HS-27A (cell line): ENCODE data around the gene TROAP.

ENCODE experiments used
- DNase-seq: peaks from one replicate; pipeline ENCODE4 v3.0.0-alpha.2; 2012; ENCODE audit warnings: low read depth, missing footprints

Gene TROAP

DNA sequence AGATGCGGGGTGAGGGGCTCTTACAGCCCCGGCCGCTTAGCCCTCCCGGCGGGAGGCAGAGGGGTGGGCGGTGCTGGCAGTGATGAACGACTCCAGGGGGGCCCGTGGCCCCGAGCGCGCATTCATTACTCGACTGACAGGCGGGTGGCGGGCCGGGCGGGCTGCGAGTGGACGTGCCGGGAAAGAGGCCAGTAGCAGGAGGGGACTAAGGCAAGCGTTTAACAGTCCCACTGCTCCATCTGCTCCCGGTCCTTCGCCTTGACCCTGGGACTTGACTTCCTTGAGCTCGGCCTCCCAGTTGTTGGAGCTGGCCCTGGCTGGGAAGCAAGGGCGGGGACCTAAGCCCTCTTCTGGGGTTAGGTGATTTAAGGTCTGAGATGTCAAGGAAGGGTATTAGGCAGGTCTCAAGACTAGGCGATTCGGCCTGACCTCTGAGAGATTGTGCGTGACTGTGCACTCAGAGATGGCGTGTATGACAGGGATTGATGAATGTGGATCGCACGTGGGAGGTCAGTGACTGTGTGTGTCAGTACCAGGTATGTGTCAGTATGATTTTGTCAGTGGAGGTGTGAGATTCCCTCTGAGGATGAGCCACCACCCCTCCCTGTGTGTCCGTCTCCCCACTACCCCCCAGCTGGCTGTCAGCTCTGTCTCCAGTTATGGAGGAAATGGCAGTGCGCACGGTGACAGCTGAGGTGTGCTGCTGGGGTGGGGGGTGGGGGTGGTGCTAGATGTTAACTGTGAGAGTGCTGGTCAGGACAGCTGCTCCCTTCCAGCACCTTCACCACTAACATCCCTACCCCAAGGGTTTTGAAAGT, 20.1 kb downstream of the TROAP start:
- DNase-seq = no peak

DNA sequence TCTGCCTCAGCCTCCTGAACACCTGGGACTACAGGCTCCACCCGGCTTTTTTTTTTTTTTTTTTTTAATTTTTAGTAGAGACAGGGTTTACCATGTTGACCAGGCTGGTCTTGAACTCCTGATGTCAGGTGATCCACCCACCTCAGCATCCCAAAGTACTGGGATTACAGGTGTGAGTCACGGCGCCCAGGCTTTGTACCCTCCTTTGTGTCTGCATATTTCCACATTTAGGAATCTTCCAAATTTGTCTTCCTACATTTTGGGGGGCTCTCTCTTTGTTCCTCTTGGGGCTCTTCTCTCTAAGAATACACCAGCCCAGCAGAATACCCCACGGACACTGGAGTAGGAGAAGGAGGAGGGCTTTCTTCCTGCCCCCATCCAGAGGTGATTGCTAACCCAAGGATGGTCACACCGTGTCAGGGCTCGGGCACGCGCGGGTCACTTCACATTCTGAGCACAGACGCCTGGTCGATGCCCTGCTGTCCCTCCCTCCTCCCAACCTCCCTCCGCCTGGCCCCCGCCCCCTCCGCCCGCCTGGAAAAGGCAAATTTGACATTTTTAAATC, 21.5 kb downstream of the TROAP start:
- no peak for DNase-seq

GRCh38 chr12:49345051-49345824, 22.2 kb downstream of the TROAP start:
- DNase-seq = no peak

- DNase-seq = no peak
Measured at GRCh38 chr12:49345825-49346658, 23.0 kb downstream of the TROAP start.

GRCh38 chr12:49346659-49347310, 23.7 kb downstream of the TROAP start, which contains the start of gene DNAJC22:
DNAJC22 (plus strand) TSS chr12:49346888; CDS start chr12:49348873, 1,985 bp downstream.
- DNase-seq = no peak

- no peak for DNase-seq
Measured at GRCh38 chr12:49347311-49348193, 24.5 kb downstream of the TROAP start.

GRCh38 chr12:49348781-49349180, 25.7 kb downstream of the TROAP start:
- DNase-seq = no peak

DNA sequence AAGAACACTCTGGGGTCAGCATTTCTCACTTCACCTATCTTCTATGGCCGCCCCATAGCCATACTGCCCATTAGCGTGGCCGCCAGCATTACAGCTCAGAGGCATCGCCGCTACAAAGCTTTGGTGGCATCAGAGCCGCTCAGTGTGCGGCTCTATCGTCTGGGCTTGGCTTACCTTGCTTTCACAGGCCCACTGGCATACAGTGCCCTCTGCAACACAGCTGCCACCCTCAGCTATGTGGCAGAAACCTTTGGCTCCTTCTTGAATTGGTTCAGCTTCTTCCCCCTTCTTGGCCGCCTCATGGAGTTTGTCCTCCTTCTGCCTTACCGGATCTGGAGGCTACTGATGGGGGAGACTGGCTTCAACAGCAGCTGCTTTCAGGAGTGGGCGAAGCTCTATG, 26.2 kb downstream of the TROAP start:
- DNase-seq = no peak

- no peak for DNase-seq
Measured at GRCh38 chr12:49352351-49352750, 29.3 kb downstream of the TROAP start.

GRCh38 chr12:49355913-49356312, 32.9 kb downstream of the TROAP start:
- DNase-seq = no peak

DNA sequence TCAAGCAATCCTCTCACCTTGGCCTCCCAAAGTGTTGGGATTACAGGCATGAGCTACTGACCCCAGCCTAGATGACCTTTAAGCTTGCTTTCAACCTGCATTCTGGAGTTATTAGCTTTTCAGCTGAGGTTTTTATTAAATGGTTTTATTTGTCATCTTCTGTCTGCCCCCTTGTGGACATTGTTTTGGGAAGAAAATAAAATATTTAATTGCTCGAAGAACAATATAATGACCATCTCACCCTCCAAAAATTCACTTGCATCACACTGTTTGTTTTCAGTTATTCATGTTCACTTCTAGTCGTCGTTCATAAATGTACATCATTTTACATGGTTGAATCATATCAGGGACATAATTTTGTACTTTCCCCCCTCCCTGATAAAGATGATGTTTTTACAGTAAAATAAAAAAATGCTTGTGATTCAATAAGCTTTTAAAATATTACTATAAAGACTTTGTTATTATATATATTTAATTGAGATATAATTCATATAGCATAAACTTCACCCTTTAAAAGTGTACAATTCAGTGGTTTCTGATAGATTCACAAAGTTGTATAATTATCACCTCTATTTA, 34.1 kb downstream of the TROAP start:
- no peak for DNase-seq

- DNase-seq = no peak
Measured at GRCh38 chr12:49358483-49359141, 35.6 kb downstream of the TROAP start.

DNA sequence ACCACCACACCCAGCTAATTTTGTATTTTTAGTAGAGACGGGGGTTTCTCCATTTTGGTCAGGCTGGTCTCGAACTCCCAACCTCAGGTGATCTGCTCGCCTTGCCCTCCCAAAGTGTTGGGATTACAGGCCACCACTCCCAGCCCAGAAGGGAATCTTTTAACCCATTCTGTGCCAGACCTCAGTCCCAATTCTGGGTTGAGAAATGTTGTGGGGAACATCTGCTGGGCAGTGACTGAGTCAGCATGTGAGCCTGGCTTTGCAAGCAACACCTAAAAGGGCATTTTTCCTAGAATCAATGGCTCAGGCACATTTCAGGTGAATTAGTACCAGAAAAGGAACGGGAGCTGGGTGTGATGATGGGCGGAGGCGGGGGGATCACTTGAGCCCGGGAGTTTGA, 36.6 kb downstream of the TROAP start:
- DNase-seq = no peak

DNA sequence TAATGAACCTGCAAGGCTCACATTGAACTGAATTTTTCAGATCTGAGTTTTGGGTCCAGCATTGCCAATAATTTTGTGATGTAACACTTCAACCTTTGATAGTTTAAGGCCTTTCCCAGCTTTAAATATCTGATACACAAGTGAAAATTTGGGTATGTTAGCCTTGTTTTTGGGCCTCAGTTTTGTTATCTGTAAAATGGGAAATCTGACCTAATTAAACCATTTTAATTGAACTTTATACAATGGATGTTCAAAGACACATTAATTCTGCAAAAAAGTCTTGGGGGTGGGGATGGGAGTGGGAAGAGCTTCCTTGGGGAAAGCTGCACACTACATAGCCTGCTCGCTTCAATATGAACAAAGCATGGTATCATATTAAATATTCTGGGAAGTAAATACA, 39.0 kb downstream of the TROAP start:
- no peak for DNase-seq

DNA sequence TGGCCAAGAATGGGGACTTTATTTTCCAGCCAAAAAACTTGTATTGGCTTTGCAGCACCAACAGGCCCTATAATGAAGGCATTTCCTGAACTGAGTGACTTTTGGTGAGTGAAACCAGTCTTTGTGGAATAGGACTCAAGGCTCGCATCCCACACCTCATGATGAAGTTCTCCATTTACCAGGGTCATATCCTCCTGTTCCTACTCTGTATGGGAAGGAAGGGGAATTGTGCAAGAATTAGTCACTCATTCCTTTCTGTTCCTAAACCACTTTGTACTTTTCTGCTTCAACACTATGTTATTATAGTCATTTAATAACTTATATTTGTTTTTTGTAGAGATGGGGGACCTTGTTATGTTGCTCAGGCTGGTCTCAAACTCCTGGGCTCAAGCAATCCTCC, 41.9 kb downstream of the TROAP start:
- no peak for DNase-seq

DNA sequence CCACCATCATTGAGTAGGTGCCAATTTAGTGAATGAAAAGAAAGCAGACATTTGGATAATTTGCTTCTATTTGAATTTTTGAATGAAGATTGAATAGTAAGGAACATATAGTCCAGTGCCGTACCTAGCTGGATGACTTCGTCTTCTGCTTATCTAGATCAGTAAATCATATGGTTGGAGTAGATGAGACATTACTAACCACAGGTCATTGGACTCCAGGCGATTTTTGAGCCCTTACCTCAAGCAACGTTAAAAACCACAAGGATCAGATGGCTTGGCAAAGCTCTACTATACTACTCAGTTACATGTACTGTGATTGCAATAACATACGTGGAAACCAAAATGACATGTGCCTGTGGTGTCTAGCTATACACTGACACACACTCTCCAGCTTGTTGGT, 42.5 kb downstream of the TROAP start:
- no peak for DNase-seq

DNA sequence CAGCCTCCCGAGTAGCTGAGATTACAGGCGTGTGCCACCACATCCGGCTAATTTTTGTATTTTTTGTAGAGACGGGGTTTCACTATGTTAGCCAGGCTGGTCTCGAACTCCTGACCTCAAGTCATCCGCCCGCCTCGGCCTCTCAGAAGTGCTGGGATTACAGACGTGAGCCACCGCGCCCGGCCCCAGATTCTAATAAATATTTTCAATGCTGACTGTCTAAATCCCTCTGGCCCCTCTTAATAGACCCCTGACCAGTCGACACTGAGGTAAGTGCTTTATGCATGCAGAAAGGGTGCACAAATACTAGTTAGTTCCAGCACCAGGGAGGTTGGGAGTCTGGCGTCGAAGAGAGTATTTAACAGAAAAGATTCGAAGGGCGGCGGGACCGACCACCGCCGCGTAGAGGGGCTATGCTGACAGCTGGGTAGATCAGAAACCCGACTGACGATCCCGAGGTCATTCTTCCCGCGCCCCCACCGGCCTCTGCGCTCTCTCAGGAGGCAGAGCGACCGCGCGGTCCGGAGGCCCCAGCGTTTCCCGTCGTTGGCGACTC, 43.1 kb downstream of the TROAP start:
- no peak for DNase-seq

DNA sequence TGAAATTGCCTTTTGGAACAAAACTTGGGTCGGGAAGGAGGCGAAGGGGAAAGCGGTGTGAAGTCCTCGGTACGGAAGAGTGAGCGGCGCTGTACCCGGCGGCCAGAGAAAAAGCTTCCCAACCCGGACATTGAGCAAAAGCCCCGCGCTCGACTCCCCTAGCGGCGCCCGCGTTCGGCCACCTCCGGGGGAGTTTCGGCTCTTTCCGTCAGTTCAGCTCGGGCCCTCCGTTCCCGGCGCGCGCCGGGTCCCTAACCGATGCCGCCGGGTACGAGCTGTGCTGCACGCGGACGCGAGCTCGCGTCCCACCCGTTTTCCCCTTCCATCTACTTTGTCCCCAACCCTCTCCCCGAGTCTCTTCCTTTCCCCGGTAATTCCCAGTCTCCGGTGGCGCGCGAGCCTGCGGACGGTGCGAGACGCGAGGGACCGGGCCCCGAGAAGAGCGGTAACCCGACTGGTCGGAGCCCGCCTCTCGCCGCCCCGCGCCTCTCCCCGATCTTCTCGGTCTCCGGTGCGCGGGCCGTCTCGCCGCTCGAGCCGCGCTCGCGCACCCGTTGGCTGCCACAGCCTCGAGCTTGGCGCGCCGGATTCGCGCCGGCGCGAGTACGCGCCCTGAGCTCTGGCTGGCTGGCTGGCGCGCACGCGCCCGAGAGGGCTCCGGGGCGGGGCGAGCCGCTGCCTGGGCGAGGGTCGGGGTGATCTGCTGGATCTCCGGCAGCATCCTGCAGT, 43.8 kb downstream of the TROAP start:
- peak; percentile 83 for DNase-seq
